Lung (tissue), 16 donors: ENCODE measurements around the gene RPL35A. TPM values are rescaled to one million over a fixed set of nuclear protein-coding genes. Genes with fewer than 3 reads are reported as not detected.
A peak's percentile ranks its signal among the peaks of the same experiment; 100 is the strongest.

Experiments
- ATAC-seq: fragments of 200-7000 bp; cut with Tn5 transposase; one replicate; pipeline ENCODE4 v1.9.1; 2020; ENCODE audit warnings: moderate number of reproducible peaks; ENCODE audit not compliant: insufficient read depth, low FRiP score
- DNase-seq, 3 donors: peaks; one replicate each; pipeline ENCODE4 v3.0.0-alpha.2; 2013 to 2017
- H3K27ac ChIP-seq, 2 donors: one replicate each; pipeline ENCODE4 v1.5.1; 2013; ENCODE audit warnings: mild to moderate bottlenecking in 2 of 2, moderate library complexity in 2 of 2, control low read depth in 1 of 2, inconsistent platforms in 1 of 2, low read depth in 1 of 2, low read length in 1 of 2
- H3K27me3 ChIP-seq, 3 donors: one replicate each; pipeline ENCODE4 v1.5.1; 2013; ENCODE audit warnings: low read length in 2 of 3; ENCODE audit not compliant: control insufficient read depth in 3 of 3, insufficient read depth in 3 of 3
- H3K36me3 ChIP-seq, 4 donors: one replicate each; pipeline ENCODE4 v1.5.1; 2013; ENCODE audit warnings: low read length in 4 of 4, mild to moderate bottlenecking in 1 of 4, moderate library complexity in 1 of 4; ENCODE audit not compliant: control insufficient read depth in 4 of 4, insufficient read depth in 4 of 4
- H3K4me1 ChIP-seq, 5 donors: one replicate each; pipeline ENCODE4 v1.5.1; 2013; ENCODE audit warnings: low read length in 5 of 5, mild to moderate bottlenecking in 2 of 5, moderate library complexity in 1 of 5; ENCODE audit not compliant: control insufficient read depth in 5 of 5, insufficient read depth in 5 of 5
- H3K4me3 ChIP-seq: one replicate; pipeline ENCODE4 v1.5.1; 2013; ENCODE audit warnings: mild to moderate bottlenecking, control low read depth, moderate library complexity
- H3K9ac ChIP-seq, 2 donors: one replicate each; pipeline ENCODE4 v1.5.1; 2013; ENCODE audit warnings: low read length in 2 of 2, control low read depth in 1 of 2; ENCODE audit not compliant: insufficient read depth in 1 of 2
- H3K9me3 ChIP-seq, 4 donors: one replicate each; pipeline ENCODE4 v1.5.1; 2013; ENCODE audit warnings: low read length in 3 of 4, mild to moderate bottlenecking in 1 of 4, moderate library complexity in 1 of 4; ENCODE audit not compliant: control insufficient read depth in 4 of 4, insufficient read depth in 3 of 4
- WGBS, 2 donors: extraction: QIAGEN DNeasy Blood & Tissue Kit; methylation state at CpG; one replicate each; pipeline ENCODE4 v1.1.7; 2013; 5-methylcytosine and 5-hydroxymethylcytosine counted together
- long read RNA-seq, 5 donors: transcript quantifications; one replicate each; lab custom pipeline, GENCODE V29; 2026
- polyA plus RNA-seq, 2 donors: library from polyadenylated mRNA; stranded (reverse); fragments of 200-250 nt; gene quantifications; one replicate each; pipeline ENCODE4 v1.2.1, GENCODE V29; 2013
- total RNA-seq, 2 donors: library from RNA; depleted of rRNA in 1 of 2; stranded (reverse); fragments of >200 nt in 1 of 2; gene quantifications; one replicate each; pipeline ENCODE4 v1.2.1, GENCODE V29; 2014 to 2021
- TF ChIP-seq, protein P1 (sequence below): IDR thresholded peaks from 2 replicates; pipeline ENCODE4 v1.5.1; 2012; ENCODE audit warnings: mild to moderate bottlenecking; ENCODE audit errors: control extremely low read depth, extremely low read depth
- donor health status: control.
- donor health status: control.
- donor health status: Bipolar disorder and iron deficiency.
- donor health status: healthy.
- donor health status: DM: yes; HTN: yes; CAD: no.

Gene RPL35A
- total RNA-seq (100 to 1,000 TPM; 678 to 735 TPM), polyA plus RNA-seq (1,000 to 10,000 TPM; 1,136 to 2,048 TPM)
- long read RNA-seq, donor 1, transcript RPL35A-206 (5 exons, 1,444 nt), result major isoform, 1,831 of 4,814 reads
- long read RNA-seq, donor 1, transcript RPL35A-209 (3 exons, 579 nt), result minor isoform, 67 of 4,814 reads
- long read RNA-seq, donor 1, transcript RPL35A-208 (4 exons, 677 nt), result minor isoform, 287 of 4,814 reads
- long read RNA-seq, donor 1, transcript RPL35A-207 (2 exons, 687 nt), result minor isoform, 245 of 4,814 reads
- long read RNA-seq, donor 1, partial matches to known transcripts, result 2,155 of 4,814 reads
- long read RNA-seq, donor 1, other reads (novel, unspliced or antisense), result 196 of 4,814 reads
- long read RNA-seq, donor 2, transcript RPL35A-207 (2 exons, 687 nt), result minor isoform, 132 of 2,200 reads
- long read RNA-seq, donor 2, transcript RPL35A-206 (5 exons, 1,444 nt), result major isoform, 953 of 2,200 reads
- long read RNA-seq, donor 2, transcript RPL35A-205 (5 exons, 553 nt), result minor isoform, 27 of 2,200 reads
- long read RNA-seq, donor 2, transcript RPL35A-208 (4 exons, 677 nt), result minor isoform, 69 of 2,200 reads
- long read RNA-seq, donor 2, partial matches to known transcripts, result 877 of 2,200 reads
- long read RNA-seq, donor 2, other reads (novel, unspliced or antisense), result 114 of 2,200 reads
- long read RNA-seq, donor 3, transcript RPL35A-207 (2 exons, 687 nt), result minor isoform, 129 of 3,126 reads
- long read RNA-seq, donor 3, transcript RPL35A-209 (3 exons, 579 nt), result minor isoform, 38 of 3,126 reads
- long read RNA-seq, donor 3, transcript RPL35A-208 (4 exons, 677 nt), result minor isoform, 175 of 3,126 reads
- long read RNA-seq, donor 3, transcript RPL35A-206 (5 exons, 1,444 nt), result major isoform, 1,240 of 3,126 reads
- long read RNA-seq, donor 3, partial matches to known transcripts, result 1,406 of 3,126 reads
- long read RNA-seq, donor 3, other reads (novel, unspliced or antisense), result 112 of 3,126 reads
- long read RNA-seq, donor 4, transcript RPL35A-206 (5 exons, 1,444 nt), result major isoform, 1,084 of 2,536 reads
- long read RNA-seq, donor 4, transcript RPL35A-207 (2 exons, 687 nt), result minor isoform, 172 of 2,536 reads
- long read RNA-seq, donor 4, transcript RPL35A-209 (3 exons, 579 nt), result minor isoform, 21 of 2,536 reads
- long read RNA-seq, donor 4, transcript RPL35A-208 (4 exons, 677 nt), result minor isoform, 134 of 2,536 reads
- long read RNA-seq, donor 4, partial matches to known transcripts, result 999 of 2,536 reads
- long read RNA-seq, donor 4, other reads (novel, unspliced or antisense), result 99 of 2,536 reads
- long read RNA-seq, donor 5, transcript RPL35A-209 (3 exons, 579 nt), result minor isoform, 47 of 4,270 reads
- long read RNA-seq, donor 5, transcript RPL35A-208 (4 exons, 677 nt), result minor isoform, 168 of 4,270 reads
- long read RNA-seq, donor 5, transcript RPL35A-207 (2 exons, 687 nt), result minor isoform, 217 of 4,270 reads
- long read RNA-seq, donor 5, transcript RPL35A-206 (5 exons, 1,444 nt), result major isoform, 1,922 of 4,270 reads
- long read RNA-seq, donor 5, partial matches to known transcripts, result 1,653 of 4,270 reads
- long read RNA-seq, donor 5, other reads (novel, unspliced or antisense), result 216 of 4,270 reads

DNA sequence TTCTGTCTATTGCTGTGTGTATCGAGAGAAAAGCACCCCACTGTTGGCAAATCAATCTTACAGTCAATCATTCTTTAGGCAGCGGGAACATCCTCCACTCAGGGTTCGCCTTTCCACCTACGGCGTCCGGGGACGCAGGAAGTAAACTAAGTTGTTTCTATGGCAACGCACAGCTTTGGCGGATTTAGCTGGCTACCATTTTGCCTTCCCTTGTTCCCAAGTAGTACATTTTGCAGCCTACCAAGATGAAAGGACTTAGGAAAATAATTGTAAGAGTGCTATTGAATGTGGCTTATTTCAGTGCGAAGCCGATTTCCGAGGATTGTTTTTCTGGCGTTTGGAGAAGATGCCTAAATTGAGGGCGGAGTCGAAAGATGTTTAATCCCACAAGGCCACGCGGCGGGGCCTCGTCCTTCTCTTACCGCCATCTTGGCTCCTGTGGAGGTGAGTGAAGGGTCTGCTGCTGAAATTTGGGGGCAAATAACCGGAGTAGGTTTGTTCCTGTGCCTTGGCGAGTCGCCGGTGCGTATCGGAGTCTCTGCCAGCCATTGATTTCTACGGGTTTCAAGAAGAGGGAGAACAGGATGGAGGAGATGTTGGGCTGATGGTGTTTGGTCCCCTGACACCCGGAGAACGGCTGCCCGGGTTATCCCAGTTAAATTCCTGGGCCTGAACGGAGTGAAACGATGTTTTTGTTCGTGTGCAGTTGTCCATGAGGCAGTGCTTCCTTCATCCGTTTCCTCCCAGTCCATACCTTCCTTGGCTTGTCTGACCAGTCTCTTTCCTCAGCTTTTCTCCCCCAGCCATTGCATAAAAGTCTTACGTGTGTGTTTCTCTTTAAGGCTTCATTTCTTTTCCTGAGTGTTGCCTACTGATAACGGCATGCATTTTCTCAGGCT, at the start of gene RPL35A:
Gene RPL35A (plus strand): TSS at position 413 of the 899 bp plus-strand sequence. CDS start 778 bp downstream, outside the sequence.
- H3K27ac ChIP-seq, result peak within 1 kb of the TSS; percentile 82 to 96
- 0 to 1% methylated on average over 36 of the region's 36 CpGs for WGBS, 2 donors
- peaks cover 8 to 17% (median 15%) of the 10 kb centered on the region in 5 donors for H3K4me1 ChIP-seq
- peak within 1 kb of the TSS; percentile 99 for H3K9ac ChIP-seq
- TF ChIP-seq, protein P1, sequence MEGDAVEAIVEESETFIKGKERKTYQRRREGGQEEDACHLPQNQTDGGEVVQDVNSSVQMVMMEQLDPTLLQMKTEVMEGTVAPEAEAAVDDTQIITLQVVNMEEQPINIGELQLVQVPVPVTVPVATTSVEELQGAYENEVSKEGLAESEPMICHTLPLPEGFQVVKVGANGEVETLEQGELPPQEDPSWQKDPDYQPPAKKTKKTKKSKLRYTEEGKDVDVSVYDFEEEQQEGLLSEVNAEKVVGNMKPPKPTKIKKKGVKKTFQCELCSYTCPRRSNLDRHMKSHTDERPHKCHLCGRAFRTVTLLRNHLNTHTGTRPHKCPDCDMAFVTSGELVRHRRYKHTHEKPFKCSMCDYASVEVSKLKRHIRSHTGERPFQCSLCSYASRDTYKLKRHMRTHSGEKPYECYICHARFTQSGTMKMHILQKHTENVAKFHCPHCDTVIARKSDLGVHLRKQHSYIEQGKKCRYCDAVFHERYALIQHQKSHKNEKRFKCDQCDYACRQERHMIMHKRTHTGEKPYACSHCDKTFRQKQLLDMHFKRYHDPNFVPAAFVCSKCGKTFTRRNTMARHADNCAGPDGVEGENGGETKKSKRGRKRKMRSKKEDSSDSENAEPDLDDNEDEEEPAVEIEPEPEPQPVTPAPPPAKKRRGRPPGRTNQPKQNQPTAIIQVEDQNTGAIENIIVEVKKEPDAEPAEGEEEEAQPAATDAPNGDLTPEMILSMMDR, result no peak
- peaks cover 13 to 32% (median 26%) of the 10 kb centered on the region in 4 donors for H3K36me3 ChIP-seq
- H3K4me3 ChIP-seq, result peak within 1 kb of the TSS; percentile 90
- no peaks in the 10 kb centered on the region for H3K27me3 ChIP-seq
- ATAC-seq, result peak; percentile 89
- DNase-seq, result peak; percentile 93 to 99 (median 98)
- no peaks in the 10 kb centered on the region for H3K9me3 ChIP-seq

DNA sequence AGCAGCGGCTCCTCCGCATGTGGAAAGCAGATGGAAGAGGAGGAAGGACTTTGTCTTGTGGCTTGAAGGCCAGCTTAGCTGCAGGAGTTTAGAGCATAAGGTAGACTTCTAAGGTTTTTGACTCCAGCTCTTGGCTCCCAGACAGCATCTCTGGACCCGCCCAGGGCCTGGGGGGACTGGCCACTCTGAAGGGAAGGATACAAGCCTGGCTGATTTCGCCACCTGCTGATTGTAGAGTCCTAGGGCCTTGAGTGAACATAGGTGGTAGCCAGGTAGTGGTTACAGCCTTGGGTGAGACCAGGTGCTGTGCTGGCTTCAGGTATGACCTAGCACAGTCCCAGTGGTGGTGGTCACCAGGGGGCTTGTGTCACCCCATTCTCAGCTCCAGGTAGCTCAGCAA, 48.4 kb upstream of the RPL35A start:
- 94 to 97% methylated on average over 4 of the region's 4 CpGs for WGBS, 2 donors
- H3K27ac ChIP-seq, result no peak overlapping the region
- H3K4me3 ChIP-seq, result no peak overlapping the region
- TF ChIP-seq, protein P1, result no peak
- H3K4me1 ChIP-seq, result no peaks in the 10 kb centered on the region
- H3K36me3 ChIP-seq, result no peaks in the 10 kb centered on the region
- no peaks in the 10 kb centered on the region for H3K9me3 ChIP-seq
- no peak overlapping the region for H3K9ac ChIP-seq
- ATAC-seq (no peak), DNase-seq (no peak)
- no peaks in the 10 kb centered on the region for H3K27me3 ChIP-seq
